NOMO-1 (cell line): ENCODE results near the gene NEK6.
A peak's percentile ranks its signal among the peaks of the same experiment; 100 is the strongest.

Experiments used
- DNase-seq, 2 experiments: peaks; one replicate each; lab custom pipeline; 2025; ENCODE audit not compliant: unreplicated experiment in 2 of 2; lab: John Stamatoyannopoulos, UW

Gene NEK6

DNA sequence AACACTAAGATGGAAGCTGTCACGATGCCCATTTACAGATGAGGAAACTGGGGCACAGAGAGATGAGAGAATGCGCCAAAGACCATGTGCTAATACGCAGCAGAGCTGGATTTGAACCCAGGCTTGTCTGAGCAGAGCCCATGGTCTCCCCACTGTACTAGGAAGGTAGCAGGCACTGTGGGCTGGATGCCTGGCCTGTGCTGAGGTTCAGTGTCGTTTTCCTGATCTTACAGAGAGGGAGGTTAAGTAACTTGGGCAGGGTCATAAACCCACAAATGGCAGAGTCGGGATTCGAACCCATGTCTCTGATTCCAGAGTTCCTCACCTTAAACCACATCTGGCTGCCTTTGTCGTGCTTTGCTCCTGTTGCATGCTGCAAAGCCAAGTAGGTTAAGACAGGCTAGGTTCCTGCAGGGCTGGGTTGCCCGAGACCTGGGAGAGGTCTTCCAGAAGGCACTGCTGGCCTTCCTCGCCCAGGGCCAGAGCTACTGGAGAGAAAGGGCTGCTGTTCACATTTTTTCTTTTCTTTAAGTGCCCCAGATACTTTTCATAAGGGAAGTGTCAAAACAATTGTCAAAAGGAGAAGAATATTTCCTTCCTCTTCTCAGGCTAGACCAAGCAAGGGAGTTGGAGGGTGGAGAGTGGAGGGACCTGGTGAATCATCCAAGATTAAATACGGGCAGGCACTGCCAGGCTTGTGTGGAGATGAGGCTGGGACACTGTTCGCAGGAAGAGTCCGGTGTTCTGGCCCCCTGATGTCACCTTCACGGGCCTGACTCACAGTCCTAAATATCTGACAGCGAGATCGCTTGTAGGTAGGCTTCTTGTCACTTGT is 3.2 kb downstream of the NEK6 start:
- peak; percentile 90 to 97 for DNase-seq

DNA sequence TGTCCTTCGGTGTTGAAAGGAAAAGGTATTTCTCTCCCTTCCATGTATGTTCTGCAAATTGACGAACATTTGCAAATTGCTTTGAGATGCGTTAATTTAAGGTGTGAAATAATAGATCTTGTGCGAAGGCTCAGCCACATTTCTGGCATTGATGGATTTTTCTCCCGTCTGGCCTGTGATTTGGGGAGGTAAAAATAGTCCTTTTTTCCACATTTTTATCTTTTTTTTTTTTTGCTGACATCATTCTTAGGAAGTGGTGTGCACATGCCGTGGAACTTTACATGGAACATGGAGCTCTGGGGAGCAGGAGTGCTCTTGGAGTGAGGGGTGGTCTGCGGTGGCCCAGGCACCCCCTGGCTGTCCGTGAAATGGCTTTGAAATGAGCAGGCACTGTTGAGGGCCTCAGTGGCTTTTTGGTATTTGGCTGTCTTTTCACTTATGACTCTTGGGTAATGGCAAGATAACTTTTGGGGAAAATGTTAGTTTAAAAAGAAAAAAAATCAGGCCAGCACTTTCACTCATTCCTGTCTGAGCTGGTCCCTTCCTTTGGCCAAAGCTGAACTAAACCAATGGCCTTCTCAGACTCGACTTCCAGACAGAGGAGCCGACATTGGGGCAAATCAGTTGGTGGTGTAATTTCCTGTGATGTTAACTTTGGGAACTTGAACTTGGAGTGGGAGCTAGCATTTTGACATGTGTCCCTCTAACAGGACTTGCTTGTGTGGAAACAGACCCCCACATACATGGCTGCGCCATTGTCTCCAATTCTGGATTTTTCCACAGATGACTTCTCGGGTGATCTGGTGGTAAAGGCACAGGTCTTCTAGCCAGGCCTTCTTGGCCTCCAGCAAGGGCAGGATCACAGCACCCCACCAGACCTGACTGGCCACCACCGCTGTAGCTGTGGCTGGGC is 4.2 kb downstream of the NEK6 start:
- no peak for DNase-seq

GRCh38 chr9:124262649-124262972 is 4.9 kb downstream of the NEK6 start:
- no peak for DNase-seq

DNA sequence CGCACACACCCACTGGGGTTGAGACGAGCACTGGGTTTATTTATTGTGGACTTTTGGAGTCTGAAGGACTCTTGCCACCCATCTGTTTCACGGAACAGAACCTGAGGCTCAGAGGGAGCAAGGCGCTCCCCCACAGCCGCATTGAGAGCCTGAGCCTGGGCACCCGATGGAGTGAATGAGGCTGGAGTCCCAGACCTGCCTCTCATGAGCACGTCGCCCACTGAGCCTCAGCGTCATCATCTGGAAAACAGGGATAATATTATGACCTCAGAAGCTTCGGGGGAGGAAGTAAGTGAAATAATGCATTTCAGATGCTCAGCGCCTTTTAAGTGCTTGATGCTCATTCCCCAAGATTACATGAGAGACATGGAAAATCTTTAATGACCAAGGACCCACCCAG is 5.5 kb downstream of the NEK6 start:
- no peak for DNase-seq

DNA sequence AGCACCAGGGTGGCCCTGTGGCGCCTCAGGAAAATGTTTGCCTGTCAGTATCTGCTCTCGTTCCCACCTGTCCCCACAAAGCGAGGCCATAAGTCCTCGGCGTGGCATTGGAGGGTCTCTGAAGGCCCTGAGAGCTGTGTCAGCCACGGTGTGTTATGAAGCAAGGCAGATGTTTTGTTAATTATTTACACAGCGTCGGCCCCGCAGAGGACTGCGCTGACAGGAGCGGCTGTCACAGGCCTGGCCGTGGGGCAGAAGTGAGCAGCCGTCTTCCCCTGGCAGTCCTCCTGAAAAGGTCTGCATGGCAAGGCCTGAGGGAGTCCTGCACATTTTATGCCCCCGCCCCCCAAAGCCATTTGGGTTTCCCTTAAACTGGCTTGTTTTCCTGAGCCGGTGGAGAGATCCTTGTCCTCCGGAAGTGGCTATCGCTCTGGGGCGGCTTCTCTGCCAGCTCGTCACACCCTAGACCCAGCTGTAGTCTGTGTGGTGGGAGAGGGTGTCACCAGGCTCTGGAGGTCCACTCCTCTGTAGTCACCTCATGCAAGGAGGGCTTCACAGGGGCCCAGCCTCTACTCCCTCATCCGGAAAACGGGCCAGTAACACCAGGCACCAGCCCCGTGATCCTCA is 6.2 kb downstream of the NEK6 start:
- no peak for DNase-seq

- peak; percentile 40 to 68 for DNase-seq
Measured at GRCh38 chr9:124264823-124265233, 7.1 kb downstream of the NEK6 start.

GRCh38 chr9:124265551-124265950 is 7.8 kb downstream of the NEK6 start:
- DNase-seq, result no peak

GRCh38 chr9:124266139-124266825 is 8.5 kb downstream of the NEK6 start:
- no peak for DNase-seq

DNA sequence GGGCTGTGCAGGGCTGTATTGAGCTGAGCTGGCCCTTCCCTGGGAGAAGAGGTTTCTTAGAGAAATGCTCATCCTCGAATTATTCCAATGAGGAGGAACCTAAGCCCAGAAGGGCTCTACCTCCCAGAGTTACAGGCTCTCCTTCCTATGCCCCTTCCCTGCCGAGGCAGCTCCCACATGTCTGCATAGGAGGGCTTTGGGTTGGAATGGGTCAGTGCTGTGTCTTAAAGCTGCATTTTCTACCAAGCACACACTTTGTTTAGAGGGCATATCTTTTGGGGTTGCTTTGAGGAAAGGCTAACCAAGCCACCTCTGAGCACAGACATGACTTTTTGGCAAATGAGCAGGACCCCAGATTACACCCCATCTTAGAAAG is 9.1 kb downstream of the NEK6 start:
- no peak for DNase-seq

DNA sequence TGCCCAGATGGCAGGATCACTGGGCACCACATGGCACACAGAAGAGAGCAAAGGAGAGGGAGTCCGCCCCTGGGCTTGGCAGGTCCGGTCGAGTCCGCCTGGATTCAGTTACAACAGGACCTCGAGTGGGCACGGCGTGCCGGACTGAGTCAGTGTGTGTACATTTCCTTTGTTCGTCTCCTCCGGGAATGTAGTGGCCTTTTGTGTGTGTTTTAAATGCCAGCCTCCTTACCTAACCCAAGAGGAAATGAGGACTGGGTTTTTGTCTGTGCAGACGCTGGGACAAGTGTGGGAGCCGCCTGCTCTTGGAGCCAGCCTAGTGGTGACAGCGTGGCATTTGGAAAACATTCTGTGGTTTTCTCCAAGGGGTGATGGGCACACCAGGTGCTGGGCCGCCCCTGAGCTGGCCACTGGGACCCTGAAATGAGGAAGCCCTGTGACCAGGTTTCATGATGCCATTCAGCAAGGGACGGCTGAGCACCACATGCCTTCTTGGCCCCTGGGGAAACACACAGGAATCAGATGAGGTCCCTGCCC is 9.6 kb downstream of the NEK6 start:
- no peak for DNase-seq

DNA sequence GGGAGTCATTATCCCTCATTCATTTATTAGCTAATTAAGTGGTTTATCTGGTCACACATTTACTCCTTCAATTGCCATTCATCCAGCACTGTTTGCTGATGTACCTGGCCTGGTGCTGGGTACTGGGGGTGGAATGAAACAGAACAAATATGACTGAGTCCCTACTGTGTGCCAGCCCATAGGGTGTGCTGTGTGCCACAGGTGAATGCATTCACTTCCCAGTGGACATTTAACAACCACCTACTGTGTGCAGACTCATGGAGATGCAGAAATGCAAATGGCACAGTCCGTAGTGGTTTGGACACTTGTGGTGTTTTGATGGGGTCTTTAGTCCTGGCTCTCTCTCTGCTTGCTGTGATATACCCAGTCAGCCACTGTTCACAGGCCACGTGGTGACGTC is 10.5 kb downstream of the NEK6 start:
- DNase-seq, result no peak

DNA sequence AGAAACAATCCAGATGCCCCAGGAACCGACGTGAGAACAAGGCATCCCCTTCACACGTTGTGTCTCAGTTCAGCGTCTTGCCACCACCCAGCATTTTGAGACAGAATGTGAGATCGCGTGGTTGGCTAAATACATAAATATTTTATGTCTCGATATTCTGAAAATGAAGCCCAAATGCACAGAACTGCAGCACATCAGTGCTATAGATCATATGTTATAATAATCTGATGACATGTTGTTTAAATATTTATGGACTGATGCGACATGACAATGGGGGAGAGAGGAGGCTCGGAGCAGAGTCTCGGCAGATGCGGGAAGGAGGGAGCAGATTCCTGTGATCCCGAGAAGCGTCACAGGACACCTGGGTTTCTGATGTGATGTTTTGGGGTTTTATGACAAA is 10.9 kb downstream of the NEK6 start:
- DNase-seq, result no peak

- no peak for DNase-seq
Measured at GRCh38 chr9:124269556-124269955, 11.8 kb downstream of the NEK6 start.

GRCh38 chr9:124270504-124271335 is 13.0 kb downstream of the NEK6 start:
- no peak for DNase-seq

DNA sequence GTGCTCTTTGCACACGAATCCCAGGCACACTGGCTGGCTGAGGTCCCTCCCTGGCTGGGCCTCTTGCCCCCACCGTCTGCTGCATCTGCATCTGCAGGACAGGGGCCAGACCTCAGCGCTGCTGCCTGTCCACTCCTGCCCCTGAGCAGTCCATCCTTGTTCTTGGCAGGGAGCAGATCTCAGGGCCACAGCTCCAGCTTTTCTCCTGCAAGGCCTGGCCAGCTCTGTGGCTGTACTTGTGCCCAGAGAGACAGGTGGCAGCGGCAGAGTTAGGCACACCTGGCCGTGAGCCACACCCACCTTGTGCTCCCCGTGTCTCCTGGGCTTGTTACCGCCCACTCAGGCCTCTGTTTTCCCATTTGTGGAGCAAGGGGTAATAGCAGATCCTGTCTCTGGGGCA is 13.9 kb downstream of the NEK6 start:
- no peak for DNase-seq

DNA sequence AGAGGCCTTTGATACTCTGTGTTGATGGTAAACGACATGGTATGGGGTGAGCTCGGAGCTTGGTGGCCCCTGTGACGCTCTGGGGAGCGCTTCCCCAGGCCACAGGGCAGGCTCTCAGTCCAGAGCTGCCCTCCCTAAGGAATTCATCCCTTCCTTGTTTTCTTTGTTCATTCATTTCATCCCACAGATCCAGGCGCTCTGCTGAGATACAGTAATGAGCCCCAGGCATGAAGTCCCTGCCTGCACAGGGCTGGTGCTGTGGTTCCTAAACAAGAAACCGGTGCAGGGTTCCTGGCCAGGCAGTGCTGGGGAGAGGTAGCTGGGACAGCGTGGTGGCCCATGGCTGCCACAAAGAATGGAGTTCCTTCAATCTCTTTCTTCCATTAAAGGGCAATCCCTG is 14.4 kb downstream of the NEK6 start:
- DNase-seq, result no peak

DNA sequence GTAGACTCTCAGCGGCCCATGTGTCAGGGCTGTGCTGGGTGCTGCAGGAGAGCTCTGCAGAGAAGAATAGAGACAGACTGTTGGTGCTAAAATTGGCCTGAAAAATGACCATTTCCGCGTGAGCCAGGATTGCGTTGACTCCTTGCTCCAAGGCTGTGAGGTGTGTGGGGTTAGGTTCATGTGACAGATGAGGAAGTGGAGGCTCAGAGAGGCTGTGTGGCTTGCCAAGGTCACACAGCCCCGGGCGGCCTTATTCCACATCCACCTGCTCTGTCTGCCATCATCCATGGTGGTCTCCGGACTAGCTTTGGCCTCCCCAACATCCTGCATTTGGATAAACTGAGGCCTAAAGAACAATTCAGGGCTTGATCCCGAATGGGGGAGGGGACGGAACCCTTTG is 15.2 kb downstream of the NEK6 start:
- DNase-seq, result peak in 1 of 2 experiments; percentile 28

GRCh38 chr9:124273427-124274160 is 15.8 kb downstream of the NEK6 start:
- no peak for DNase-seq

DNA sequence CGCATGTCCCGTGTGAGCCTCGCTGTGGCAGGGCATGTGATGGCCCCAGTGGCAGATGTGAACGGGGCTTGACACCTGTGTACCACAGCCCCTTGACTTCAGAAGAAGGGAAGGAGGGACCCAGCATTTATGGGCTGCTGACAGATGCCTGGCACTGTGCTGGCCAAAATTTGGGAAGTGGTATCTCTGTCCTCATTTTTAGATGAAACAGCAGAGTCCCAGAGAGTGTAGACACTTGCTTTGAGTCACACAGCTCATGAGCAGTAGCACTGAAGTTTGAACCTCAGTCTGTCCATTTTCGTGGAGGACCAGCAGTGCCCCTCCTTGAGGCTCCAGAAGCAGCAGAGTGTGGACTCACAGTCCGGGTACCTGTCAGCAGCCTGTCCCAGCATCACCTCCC is 16.5 kb downstream of the NEK6 start:
- DNase-seq, result no peak
